Measurements from ENCODE around the gene RAD18.
A peak's percentile ranks its signal among the peaks of the same experiment; 100 is the strongest.

Gene RAD18

GRCh38 chr3:8864402-8865350 is 98.6 kb downstream of the RAD18 start:
- DNase-seq (ENCODE audit: low read depth): no peak

DNA sequence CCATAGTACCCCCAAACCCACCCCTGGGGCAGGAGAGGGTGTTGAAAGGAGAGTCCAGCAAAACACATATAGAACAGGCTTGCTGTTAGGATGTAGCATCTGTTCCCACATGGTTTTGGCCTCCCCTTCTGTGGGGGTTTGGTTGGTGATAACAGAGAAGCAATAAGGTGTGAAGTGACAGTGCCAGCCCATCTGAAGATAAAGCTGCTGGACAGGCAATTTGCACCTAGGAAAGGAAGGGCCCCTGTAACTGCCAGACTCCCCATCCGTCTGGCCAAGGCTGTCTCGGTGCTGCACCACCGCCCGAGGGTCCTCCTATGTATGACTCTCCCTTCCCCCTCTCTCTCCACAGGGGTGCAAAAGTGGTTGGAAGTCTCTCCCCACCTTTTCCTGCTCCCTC is 99.4 kb downstream of the RAD18 start:
- DNase-seq (ENCODE audit: low read depth): no peak

- no peak for DNase-seq (ENCODE audit: low read depth)
Observed at GRCh38 chr3:8857720-8858367, 105.4 kb downstream of the RAD18 start.

DNA sequence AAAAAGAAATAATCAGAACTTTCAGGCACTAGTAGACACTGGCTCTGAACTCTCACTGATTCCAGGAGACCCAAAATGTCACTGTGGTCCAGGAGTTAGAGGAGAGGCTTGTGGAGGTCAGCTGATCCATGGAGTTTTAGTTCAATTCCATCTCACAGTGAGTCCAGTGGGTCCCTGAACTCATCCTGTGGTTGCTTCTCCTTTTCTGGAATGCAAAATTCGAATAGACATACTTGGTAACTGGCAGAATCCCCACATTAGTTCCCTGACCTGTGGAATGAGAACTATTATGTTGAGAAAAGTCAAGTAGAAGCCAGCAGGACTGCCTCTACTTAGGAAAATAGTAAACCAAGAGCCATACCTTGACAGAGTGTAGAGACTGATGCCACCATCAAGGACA is 106.6 kb downstream of the RAD18 start:
- no peak for DNase-seq (ENCODE audit: low read depth)

DNA sequence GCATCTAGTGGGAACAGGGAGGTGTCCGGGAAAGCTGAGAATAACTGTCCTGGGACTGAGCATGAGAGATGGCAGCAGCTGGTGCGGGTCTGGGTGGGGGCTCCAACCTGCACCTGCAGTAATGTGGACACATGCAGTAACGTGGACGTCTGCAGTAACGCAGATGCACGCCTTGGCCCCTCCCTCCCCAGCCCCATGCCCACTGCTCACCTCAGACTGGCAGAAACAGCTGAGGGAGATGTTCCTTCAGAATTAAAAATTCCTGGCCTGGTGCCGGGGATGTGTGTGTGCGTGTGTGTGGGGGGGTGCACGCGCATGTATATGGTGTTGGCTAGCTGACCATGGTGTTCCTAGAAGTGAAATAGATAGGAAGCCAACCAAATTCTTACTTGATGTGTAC is 107.2 kb downstream of the RAD18 start:
- DNase-seq (ENCODE audit: low read depth): no peak

GRCh38 chr3:8854656-8855055 is 108.6 kb downstream of the RAD18 start:
- DNase-seq (ENCODE audit: low read depth): no peak

DNA sequence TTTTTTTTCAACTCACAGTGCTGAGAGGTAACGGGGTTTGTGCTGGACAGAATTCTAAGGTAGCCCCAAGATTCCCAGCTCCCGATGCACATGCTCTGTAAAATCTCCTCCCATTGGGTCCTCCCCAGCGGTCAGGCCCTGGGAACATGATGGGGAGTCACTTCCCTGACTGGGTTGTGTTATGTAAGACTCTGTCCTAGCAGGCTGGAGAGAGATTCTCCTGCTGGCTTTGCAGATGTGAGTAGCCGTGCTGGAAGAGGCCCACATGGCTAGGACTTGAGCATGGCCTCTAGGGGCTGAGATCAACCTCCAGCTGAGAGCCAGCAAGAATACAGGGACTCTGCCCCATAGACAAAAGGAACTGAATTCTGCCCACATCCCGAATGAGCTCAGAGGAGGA is 110.2 kb downstream of the RAD18 start:
- DNase-seq (ENCODE audit: low read depth): no peak

DNA sequence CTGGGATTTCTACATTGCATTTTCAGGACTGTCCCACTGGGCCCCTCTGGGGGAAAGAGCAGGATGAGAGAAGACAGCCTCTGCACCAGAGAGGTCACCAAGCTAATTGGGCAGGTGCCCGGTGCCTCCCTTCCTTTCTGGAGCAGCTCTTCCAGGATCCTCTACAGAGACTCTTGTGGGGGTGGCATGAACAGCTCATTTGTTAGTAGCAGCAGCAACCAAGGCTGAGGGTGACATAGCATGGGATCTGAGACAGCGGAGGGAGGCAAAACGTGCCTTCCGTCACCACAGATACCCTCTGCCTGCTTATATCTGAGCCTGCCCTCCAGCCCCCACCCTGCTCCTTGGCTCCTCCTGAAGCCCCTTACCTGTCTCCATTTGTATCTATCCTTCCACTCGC is 110.8 kb downstream of the RAD18 start:
- no peak for DNase-seq (ENCODE audit: low read depth)

DNA sequence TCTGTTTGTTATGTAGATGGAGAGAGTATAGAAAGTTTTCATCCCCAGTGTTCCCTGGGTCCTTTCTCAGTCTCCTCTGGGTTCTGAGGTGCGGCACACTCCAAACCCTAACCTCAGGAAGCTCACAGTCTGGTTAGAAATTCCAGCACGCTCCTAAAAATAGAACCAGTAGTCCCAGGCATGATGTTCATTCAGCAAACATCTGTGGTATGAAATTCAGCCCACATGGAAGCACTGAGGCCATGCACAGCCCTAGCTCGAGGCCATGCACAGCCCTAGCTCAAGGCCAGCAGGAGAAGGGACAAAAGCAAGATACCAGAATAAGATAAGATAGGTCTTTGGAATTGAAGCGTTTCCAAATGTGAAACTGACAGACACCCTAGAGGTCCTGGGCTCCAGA is 111.6 kb downstream of the RAD18 start:
- DNase-seq (ENCODE audit: low read depth): peak; percentile 88

- peak; percentile 91 for DNase-seq (ENCODE audit: low read depth)
Observed at GRCh38 chr3:8848696-8849131, 114.6 kb downstream of the RAD18 start.

DNA sequence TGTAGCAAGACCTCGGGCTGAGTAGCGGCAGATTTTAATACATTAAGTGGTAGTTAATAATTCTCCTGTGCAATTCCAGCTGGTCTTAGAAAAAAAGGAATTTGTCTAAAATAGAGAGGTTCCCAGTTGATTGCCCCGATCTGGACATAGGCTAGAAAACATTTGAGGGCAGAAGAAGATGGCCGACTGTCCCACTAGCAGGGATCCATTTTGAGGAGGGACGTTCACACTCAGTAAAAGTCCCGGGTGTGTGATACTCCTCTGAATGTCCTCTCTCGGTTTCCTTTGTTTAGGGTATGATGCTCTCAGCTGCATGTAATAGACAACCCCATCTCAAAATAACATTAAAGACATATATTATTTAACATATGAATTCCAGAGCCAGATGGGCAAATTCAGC is 116.0 kb downstream of the RAD18 start:
- no peak for DNase-seq (ENCODE audit: low read depth)

DNA sequence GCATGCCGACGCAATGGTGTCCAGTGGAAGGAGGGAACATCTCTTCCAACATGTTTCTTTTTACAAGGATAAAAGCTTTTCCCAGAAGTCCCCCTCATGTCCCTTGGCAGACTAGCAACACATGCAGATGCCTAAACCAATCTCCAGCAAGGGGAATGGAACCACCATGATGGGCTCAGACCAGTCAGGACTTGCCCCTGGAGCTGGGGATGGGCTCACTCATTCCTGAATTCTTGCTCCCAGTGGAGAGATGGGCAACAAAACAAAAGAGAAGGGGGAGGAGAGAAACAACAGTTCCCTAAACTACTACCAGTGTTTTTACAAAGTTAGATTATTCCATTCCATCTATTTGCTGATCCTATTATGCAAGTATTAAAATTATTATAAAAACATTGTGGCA is 117.1 kb downstream of the RAD18 start:
- no peak for DNase-seq (ENCODE audit: low read depth)

- DNase-seq (ENCODE audit: low read depth): peak; percentile 85
Observed at GRCh38 chr3:8845641-8846040, 117.6 kb downstream of the RAD18 start.

DNA sequence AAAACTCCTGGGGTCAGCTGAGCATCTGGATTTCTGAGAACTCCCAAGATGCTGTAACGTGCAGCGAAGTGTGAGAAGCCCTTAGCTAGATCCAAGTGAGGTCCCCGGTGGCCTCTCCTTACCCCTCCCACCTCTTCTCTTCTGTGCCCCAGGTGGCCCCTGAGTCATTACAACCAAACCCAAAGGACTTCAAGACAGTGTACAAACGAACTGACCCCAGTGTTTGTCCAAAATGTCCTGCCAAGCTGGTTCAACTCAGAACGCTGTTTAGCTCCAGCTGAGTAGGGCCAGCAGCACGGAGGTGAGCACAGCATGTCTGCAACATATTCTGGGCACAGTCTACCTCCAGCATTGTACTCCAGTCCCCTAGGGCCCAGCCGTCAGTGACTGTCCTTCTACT is 119.9 kb downstream of the RAD18 start:
- DNase-seq (ENCODE audit: low read depth): no peak

GRCh38 chr3:8842293-8842692 is 121.0 kb downstream of the RAD18 start:
- DNase-seq (ENCODE audit: low read depth): no peak

DNA sequence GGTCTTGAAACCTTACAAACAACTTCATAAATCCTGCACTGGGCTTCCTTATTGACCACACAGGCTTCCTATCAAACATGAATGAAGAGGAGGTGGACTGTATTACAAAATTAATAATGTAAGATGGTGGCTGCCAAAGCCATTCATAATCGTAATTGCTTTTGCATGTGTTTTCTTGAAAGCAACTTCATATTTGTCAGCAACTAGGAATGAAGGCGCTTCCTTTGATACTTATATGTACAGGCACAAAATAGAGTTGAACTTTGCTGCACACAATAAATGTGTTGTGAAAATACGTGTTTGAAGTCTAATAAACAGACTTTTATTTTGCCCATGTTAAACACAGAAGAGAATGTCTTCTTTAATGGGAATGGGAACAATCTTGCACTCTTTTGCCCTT is 121.8 kb downstream of the RAD18 start:
- no peak for DNase-seq (ENCODE audit: low read depth)

DNA sequence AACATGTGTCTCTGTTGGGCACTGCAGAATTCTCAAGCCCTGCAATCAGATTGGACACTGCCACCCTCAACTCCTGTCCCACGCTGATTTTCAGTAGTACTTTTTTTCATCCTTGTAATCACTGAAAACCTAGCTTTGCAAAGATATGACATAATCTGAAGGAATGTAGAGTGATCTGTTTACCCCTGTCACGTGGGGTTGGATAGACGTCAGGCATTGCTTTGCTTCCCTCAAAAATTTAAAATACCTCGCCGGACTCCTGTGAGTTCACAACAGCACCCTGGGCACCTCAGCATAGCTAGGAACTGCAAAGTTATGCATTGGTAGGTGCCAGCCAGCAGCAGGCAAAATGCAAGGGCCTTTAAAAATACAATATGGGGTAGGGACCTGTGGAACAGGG is 122.7 kb downstream of the RAD18 start:
- DNase-seq (ENCODE audit: low read depth): peak; percentile 80

- peak; percentile 43 for DNase-seq (ENCODE audit: low read depth)
Observed at GRCh38 chr3:8839607-8840325, 123.5 kb downstream of the RAD18 start.

- no peak for DNase-seq (ENCODE audit: low read depth)
Observed at GRCh38 chr3:8838765-8839423, 124.4 kb downstream of the RAD18 start.

GRCh38 chr3:8838234-8838633 is 125.0 kb downstream of the RAD18 start:
- no peak for DNase-seq (ENCODE audit: low read depth)

DNA sequence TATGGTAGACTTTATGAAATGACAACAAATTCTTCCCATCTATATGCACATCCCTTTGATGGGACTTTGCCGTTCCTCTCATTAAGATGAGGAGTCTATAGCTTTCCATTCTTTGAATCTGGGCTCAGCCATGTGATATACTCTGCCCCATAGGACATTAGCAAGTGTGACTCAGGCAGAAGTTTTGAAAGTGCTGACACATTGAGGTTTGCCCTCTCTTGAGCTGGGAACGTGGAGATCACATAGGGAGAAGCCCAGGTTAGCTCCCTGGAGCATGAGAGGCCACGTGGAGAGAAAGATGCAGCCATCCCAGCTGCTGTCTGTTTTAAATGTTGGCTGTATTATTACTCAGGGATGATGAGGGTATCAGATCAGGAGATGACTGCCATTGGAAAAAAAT is 126.1 kb downstream of the RAD18 start:
- peak; percentile 88 for DNase-seq (ENCODE audit: low read depth)

GRCh38 chr3:8836096-8836495 is 127.2 kb downstream of the RAD18 start:
- DNase-seq (ENCODE audit: low read depth): no peak

Data from ELR (cell line).